ENCODE measurements around the gene CLIP2. TPM values are rescaled to one million over a fixed set of nuclear protein-coding genes. Genes with fewer than 3 reads are reported as not detected.

CLIP2 gene
- total and polyA plus RNA-seq, 2 of the 8 experiments (the other 6 are each of a cell fraction or from before 2014, with no cell fraction given) = 8.3 to 41.5 TPM

DNA sequence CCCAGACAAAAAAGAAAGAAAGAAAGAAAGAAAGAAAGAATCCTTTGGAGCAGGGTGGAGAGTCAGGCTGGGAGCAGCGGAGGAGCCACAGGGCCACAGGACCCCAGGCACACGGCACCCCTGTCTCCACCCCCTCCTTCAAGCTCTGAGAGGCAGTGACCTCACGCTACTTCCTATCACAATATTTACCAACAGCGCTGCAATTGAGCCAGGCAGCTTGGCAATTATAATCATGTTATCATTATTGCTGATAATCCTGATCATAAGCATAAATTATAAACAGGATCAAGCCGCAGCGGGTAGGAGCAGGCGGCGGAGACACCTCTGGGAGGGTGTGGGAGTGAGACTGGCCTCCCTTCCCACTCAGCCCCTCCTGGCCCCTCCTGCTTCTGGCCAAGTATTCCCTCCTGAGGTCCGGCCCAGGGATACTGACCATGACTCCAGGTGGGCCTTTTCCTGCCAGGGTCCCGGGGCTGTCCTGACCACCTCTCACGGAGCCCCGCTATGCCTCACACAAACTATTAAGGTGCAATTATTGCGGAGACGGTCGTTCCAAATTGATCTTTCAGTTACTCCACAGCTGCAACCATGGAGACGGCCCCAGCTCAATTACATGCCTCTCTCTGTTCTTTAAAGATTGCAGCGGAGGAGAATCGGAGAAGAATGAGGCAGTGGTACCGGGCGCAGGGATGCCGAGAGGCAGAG, 154.5 kb downstream of the CLIP2 start:
- Histone ChIP-seq H2BK20ac (ENCODE audit: low read length) (no peak overlapping the region), H2AFZ (ENCODE audit: low read length) (0 out of 2 replicates have a peak overlapping the region, but pooled peaks have one; percentile 53), H3K27ac (ENCODE audit: low read depth, low read length) (no peak overlapping the region), H3K18ac (ENCODE audit: extremely low read depth, low read length) (no peak overlapping the region), H3K4me3 (ENCODE audit: extremely low read depth in 1 of 4, insufficient read depth in 2 of 4, low read depth in 3 of 4, low read length in 4 of 4) (no peak overlapping the region), H3K4me2 (ENCODE audit: insufficient read depth in 1 of 2, low read depth in 2 of 2, low read length in 2 of 2) (no peak overlapping the region), H3K56ac (replicated peaks; ENCODE audit: insufficient read length, low read depth, low read length) (no peak overlapping the region), H3K79me2 (ENCODE audit: control insufficient read depth in 1 of 2, insufficient read depth in 2 of 2, low read length in 2 of 2) (no peaks in the 10 kb centered on the region), H4K5ac (ENCODE audit: insufficient read length, low read depth, low read length) (no peak overlapping the region), H3K9me3 (ENCODE audit: insufficient read depth in 2 of 2, low read depth in 1 of 2, low read length in 1 of 2) (peaks cover 1 to 2% of the 10 kb centered on the region in 2 experiments; a peak in 3 of 4 replicates), H3K23ac (ENCODE audit: insufficient read length) (no peak overlapping the region), H3K4me1 (replicated peaks in 1 of 4; ENCODE audit: control insufficient read depth in 3 of 4, insufficient read depth in 4 of 4, low read length in 3 of 4) (peaks cover 0 to 3% (median 0%) of the 10 kb centered on the region in 4 experiments; a peak in 1 of 7 replicates), H2BK12ac (ENCODE audit: low read depth, low read length) (no peak overlapping the region), H3K23me2 (ENCODE audit: low read depth, low read length) (no peaks in the 10 kb centered on the region), H3K14ac (ENCODE audit: insufficient read length) (no peak overlapping the region), H2BK120ac (replicated peaks; ENCODE audit: low read depth, low read length) (no peak overlapping the region), H3K9ac (replicated peaks in 1 of 4; ENCODE audit: extremely low read depth in 1 of 4, low read depth in 3 of 4, low read length in 3 of 4) (no peak overlapping the region), H4K8ac (ENCODE audit: extremely low read depth, insufficient read depth, low read length) (no peak overlapping the region), H4K20me1 (replicated peaks in 1 of 2; ENCODE audit: control insufficient read depth in 1 of 2, insufficient read depth in 2 of 2, low read length in 2 of 2) (no peaks in the 10 kb centered on the region), H4K91ac (replicated peaks; ENCODE audit: insufficient read length, low read length) (no peak overlapping the region), H2BK5ac (ENCODE audit: low read depth, low read length) (no peak overlapping the region), H3K79me1 (ENCODE audit: low read depth, low read length) (no peaks in the 10 kb centered on the region), H2BK15ac (ENCODE audit: low read length) (no peak overlapping the region), H2AK5ac (ENCODE audit: low read depth, low read length) (no peak overlapping the region), H3K27me3 (replicated peaks in 1 of 4; ENCODE audit: control insufficient read depth in 3 of 4, extremely low read depth in 1 of 4, insufficient read depth in 3 of 4, low read length in 3 of 4) (no peaks in the 10 kb centered on the region), H3K36me3 (ENCODE audit: control insufficient read depth in 2 of 4, insufficient read depth in 4 of 4, low read length in 3 of 4) (no peaks in the 10 kb centered on the region), H3K4ac (replicated peaks; ENCODE audit: insufficient read length, low read depth, low read length) (no peak overlapping the region)
- FAIRE-seq = no peak
- ChIA-PET CTCF (ENCODE audit: partially characterized antibody) (interaction anchor here (0.6 to 2.0 kb wide), 8 partner anchors 8 to 167 kb away, joined by 3 to 9 read pairs (median 4); no protein-coding TSS in a partner anchor), POLR2A (ENCODE audit: partially characterized antibody) (interaction anchor here (1.0 kb wide), 1 partner anchor 15 kb away, joined by 3 read pairs; no protein-coding TSS in a partner anchor)
- no peak for DNase-seq (ENCODE audit: low read depth in 1 of 2, low spot score in 2 of 2)
- 95% methylated on average over 19 of the region's 21 CpGs; no CpG with 5 or more reads in 1 of the 2 experiments for WGBS, 2 experiments (ENCODE audit: extremely low coverage in 1 of 2, insufficient coverage in 1 of 2, insufficient read length in 1 of 2, insufficient replicate concordance in 2 of 2, low coverage in 1 of 2, low lambda C conversion rate in 2 of 2, missing lambda C conversion rate in 1 of 2)
- TF ChIP-seq MAFK (IDR thresholded peaks at IDR 0.05; ENCODE audit: low read depth, low read length) (no peak), RBBP5 (IDR thresholded peaks at IDR 0.05; ENCODE audit: borderline replicate concordance, low read depth, low read length) (no peak), ZNF274 (IDR thresholded peaks at IDR 0.05; ENCODE audit: borderline replicate concordance, extremely low read depth, low read length) (no peak), TCF12 (IDR thresholded peaks at IDR 0.05; ENCODE audit: low read depth, low read length) (no peak), CREB1 (IDR thresholded peaks at IDR 0.05) (no peak), CEBPB (IDR thresholded peaks at IDR 0.05; ENCODE audit: low read depth, low read length) (no peak), RNF2 (IDR thresholded peaks at IDR 0.05; ENCODE audit: borderline replicate concordance, low read depth, low read length, missing control alignments, poor library complexity, severe bottlenecking) (no peak), JUN (IDR thresholded peaks at IDR 0.05; ENCODE audit: low read depth, low read length) (no peak), HDAC6 (IDR thresholded peaks at IDR 0.05; ENCODE audit: low read depth, low read length) (no peak)
- TF ChIP-seq, protein P1, sequence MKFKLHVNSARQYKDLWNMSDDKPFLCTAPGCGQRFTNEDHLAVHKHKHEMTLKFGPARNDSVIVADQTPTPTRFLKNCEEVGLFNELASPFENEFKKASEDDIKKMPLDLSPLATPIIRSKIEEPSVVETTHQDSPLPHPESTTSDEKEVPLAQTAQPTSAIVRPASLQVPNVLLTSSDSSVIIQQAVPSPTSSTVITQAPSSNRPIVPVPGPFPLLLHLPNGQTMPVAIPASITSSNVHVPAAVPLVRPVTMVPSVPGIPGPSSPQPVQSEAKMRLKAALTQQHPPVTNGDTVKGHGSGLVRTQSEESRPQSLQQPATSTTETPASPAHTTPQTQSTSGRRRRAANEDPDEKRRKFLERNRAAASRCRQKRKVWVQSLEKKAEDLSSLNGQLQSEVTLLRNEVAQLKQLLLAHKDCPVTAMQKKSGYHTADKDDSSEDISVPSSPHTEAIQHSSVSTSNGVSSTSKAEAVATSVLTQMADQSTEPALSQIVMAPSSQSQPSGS (IDR thresholded peaks at IDR 0.05; ENCODE audit: low read length) = no peak
